GM06990 (cell line): ENCODE measurements around the gene GRAMD1A.
A peak's percentile ranks its signal among the peaks of the same experiment; 100 is the strongest.
"Not testable (repeated sequence)": the region's sequence is repeated elsewhere in the genome, so short reads cannot be mapped to it uniquely, and the experiment has no call there.

Experiments used
- DNase-seq: peaks from one replicate; pipeline ENCODE4 v3.0.0-alpha.2; 2011; ENCODE audit not compliant: insufficient read length; ENCODE audit errors: extremely low read depth
- H3K27me3 ChIP-seq: replicated peaks from 2 replicates; pipeline ENCODE4 v1.6.0; 2011; ENCODE audit warnings: low read length; ENCODE audit not compliant: control insufficient read depth, insufficient read depth
- H3K36me3 ChIP-seq: 2 replicates; pipeline ENCODE4 v1.5.1; 2011; ENCODE audit warnings: low read length; ENCODE audit not compliant: control insufficient read depth, insufficient read depth
- H3K4me3 ChIP-seq: replicated peaks from 2 replicates; pipeline ENCODE4 v1.5.1; 2011; ENCODE audit warnings: low read depth, mild to moderate bottlenecking, control low read depth, low read length
- TF ChIP-seq, protein P1 (sequence below): IDR thresholded peaks from 2 replicates; pipeline ENCODE4 v1.5.1; 2011; ENCODE audit warnings: low read length, control low read depth, mild to moderate bottlenecking, inconsistent platforms; ENCODE audit not compliant: insufficient read depth, poor library complexity, severe bottlenecking

Gene GRAMD1A

GRCh38 chr19:34985249-34986022, 14.7 kb upstream of the GRAMD1A start:
- H3K4me3 ChIP-seq: no peak overlapping the region
- TF ChIP-seq, protein P1, sequence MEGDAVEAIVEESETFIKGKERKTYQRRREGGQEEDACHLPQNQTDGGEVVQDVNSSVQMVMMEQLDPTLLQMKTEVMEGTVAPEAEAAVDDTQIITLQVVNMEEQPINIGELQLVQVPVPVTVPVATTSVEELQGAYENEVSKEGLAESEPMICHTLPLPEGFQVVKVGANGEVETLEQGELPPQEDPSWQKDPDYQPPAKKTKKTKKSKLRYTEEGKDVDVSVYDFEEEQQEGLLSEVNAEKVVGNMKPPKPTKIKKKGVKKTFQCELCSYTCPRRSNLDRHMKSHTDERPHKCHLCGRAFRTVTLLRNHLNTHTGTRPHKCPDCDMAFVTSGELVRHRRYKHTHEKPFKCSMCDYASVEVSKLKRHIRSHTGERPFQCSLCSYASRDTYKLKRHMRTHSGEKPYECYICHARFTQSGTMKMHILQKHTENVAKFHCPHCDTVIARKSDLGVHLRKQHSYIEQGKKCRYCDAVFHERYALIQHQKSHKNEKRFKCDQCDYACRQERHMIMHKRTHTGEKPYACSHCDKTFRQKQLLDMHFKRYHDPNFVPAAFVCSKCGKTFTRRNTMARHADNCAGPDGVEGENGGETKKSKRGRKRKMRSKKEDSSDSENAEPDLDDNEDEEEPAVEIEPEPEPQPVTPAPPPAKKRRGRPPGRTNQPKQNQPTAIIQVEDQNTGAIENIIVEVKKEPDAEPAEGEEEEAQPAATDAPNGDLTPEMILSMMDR: no peak
- no peaks in the 10 kb centered on the region for H3K36me3 ChIP-seq
- DNase-seq: no peak
- H3K27me3 ChIP-seq: no peaks in the 10 kb centered on the region

DNA sequence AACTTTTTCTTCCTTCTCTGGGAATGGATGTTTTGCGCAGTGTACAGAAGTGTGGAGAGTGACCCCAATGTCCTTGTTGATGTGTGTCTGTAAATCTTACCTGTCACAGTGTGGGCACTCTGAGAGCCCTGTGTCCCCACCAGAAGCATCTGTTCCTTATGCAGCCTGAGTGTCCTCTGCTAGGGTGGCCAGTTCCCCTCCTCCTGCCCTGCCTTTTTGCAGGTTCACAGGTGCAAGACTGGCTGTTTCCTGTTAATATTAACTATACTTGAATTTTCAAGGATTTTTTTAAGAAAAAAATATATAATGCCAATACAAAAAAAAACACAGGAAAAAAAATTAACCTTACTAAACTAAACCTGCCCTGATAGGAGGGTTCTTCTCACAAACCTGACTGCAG, 12.0 kb upstream of the GRAMD1A start:
- no peaks in the 10 kb centered on the region for H3K27me3 ChIP-seq
- DNase-seq: no peak
- H3K4me3 ChIP-seq: no peak overlapping the region
- H3K36me3 ChIP-seq: no peaks in the 10 kb centered on the region
- TF ChIP-seq, protein P1: no peak

DNA sequence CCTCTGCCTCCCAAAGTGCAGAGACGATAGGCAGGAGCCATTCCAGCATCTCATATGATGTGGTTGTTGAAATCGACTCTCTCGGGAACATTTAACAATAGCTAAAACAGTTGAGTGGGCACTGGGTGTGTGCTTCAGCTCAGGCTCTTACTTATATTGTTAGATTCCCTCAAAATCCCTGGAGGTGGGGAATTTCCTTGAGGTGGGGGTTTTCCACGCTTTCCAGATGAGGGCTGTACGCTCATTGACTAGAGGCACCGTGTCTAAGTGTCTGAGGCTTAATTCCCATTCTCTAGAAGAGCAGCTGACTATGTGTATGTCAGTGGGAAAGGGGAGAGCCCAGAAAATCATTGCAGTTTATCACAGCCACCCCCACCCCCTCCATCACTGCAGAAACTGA, 10.8 kb upstream of the GRAMD1A start:
- Histone ChIP-seq H3K36me3 (no peaks in the 10 kb centered on the region), H3K4me3 (no peak overlapping the region), H3K27me3 (no peaks in the 10 kb centered on the region)
- TF ChIP-seq, protein P1: no peak
- no peak for DNase-seq

DNA sequence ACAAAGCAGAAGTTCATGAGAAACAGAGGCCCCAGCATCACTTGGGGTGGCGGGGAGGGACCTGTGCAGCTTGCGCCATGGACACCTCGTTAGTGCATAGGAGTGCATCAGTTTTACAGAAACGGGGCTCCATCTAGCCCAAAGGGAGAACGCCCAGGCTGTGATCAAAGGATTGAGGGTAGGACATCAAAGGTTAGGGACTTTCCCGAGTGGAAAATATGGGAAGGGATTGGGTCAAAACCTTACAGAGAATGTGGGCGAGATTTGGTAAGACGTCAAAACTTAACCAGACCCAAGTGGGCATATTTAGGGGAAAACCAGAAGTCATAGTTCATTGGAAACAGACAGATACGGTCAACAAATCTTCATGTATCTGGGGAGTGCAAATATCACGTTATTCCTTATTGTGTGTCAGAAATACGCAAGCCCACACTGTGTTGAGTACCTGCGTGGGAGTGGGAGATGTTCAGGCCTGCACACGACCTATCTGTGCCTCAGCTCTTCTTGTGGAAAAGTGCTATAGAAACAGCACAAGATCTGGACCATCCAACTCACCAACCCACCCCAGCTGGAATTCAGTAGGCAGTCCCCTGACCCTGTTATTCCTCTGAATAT, 9.4 kb upstream of the GRAMD1A start:
- peak; percentile 37 for DNase-seq
- Histone ChIP-seq H3K36me3 (no peaks in the 10 kb centered on the region), H3K4me3 (no peak overlapping the region), H3K27me3 (no peaks in the 10 kb centered on the region)
- TF ChIP-seq, protein P1: no peak

DNA sequence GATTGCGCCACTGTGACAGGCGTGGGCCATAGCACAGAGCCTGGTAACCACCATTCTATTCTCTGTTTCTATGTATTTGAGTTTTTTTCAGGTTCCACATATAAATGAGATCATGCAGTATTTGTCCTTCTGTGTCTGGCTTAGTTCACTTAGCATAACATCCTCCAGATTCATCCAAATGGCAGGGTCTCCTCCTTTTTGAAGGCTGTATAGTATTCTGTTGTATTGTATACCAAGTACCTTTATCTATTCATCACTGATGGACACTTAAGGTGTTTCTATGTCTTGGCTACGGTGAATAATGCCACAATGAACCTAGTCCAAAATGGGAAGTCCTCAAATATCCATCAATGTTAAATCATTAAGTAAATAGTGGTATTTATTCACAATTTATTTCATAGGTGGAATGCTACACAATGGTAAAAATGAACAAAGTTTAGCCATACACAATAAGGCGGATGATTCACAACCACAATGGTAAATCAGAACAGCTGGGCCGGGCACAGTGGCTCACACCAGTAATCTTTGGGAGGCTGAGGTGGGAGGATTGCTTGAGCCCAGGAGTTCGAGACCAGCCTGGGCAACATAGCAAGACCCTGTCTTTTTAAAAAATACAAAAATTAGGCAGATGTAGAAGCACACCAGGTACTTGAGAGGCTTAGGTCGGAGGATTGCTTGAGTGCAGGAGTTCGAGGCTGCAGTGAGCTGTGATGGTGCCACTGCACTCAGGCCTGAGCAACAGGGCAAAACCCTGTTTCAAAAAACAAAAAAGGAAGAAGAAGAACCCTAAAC, 8.4 kb upstream of the GRAMD1A start:
- TF ChIP-seq, protein P1: no peak
- H3K36me3 ChIP-seq: no peaks in the 10 kb centered on the region
- no peaks in the 10 kb centered on the region for H3K27me3 ChIP-seq
- H3K4me3 ChIP-seq: no peak overlapping the region
- no peak for DNase-seq

DNA sequence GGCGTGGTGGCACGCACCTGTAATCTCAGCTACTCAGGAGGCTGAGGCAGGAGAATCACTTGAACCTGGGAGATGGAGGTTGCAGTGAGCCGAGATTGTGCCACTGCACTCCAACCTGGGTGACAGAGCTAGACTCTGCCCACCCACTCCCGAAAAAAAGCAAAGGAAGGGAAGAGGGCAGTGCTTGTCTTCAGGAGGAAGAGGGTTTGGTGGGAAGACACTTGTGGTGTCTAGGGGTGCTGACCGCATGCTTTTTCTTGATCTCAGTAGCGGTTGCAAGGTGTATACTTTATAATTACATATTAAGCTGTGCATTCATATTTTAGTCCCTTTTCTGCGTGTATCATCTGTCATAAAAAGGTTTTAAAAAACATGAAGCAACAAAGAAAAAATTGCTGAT, 7.5 kb upstream of the GRAMD1A start:
- H3K4me3 ChIP-seq, H3K27me3 ChIP-seq, DNase-seq, H3K36me3 ChIP-seq: not testable (repeated sequence)
